ENCODE data around the gene ARHGAP15. TPM values are rescaled to one million over a fixed set of nuclear protein-coding genes. Genes with fewer than 3 reads are reported as not detected.

ARHGAP15 gene
- total RNA-seq, 1 experiment from 2014 or later: 0.42 TPM

DNA sequence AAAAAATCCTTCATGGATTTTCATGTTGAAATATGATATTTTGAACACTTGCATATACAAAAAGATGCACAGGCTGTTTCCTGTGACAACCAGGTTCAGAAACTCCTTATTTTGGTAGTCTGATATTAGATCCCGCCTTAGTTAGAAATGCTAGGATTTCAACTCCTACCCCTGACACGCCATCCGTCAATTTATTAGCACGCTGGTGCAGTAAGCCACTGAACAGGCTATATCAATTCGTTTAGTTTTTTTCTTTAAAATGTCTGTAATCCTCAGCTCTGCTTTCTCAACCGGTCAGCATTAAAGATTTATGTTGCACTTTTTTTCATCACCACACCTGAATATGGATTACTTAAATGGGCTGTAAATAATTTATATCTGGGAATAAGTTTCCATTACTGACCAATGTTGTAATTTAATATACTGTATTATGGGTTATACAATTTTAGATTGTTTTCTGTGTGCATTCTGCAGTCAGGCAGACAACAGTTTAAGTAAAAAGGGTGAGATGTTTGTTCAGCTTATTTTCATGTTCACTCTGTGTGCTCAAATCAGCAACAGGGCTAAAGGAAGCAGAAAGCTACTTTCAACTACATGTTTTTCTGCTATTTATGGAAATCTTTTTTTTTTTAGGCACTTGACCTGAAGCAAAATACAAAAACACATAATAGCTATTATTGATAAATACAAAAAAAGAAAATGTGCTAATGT is 227.7 kb downstream of the ARHGAP15 start (continued):
- TF ChIP-seq, protein P1, sequence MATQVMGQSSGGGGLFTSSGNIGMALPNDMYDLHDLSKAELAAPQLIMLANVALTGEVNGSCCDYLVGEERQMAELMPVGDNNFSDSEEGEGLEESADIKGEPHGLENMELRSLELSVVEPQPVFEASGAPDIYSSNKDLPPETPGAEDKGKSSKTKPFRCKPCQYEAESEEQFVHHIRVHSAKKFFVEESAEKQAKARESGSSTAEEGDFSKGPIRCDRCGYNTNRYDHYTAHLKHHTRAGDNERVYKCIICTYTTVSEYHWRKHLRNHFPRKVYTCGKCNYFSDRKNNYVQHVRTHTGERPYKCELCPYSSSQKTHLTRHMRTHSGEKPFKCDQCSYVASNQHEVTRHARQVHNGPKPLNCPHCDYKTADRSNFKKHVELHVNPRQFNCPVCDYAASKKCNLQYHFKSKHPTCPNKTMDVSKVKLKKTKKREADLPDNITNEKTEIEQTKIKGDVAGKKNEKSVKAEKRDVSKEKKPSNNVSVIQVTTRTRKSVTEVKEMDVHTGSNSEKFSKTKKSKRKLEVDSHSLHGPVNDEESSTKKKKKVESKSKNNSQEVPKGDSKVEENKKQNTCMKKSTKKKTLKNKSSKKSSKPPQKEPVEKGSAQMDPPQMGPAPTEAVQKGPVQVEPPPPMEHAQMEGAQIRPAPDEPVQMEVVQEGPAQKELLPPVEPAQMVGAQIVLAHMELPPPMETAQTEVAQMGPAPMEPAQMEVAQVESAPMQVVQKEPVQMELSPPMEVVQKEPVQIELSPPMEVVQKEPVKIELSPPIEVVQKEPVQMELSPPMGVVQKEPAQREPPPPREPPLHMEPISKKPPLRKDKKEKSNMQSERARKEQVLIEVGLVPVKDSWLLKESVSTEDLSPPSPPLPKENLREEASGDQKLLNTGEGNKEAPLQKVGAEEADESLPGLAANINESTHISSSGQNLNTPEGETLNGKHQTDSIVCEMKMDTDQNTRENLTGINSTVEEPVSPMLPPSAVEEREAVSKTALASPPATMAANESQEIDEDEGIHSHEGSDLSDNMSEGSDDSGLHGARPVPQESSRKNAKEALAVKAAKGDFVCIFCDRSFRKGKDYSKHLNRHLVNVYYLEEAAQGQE (IDR thresholded peaks at IDR 0.05; ENCODE audit: low read depth): no peak

DNA sequence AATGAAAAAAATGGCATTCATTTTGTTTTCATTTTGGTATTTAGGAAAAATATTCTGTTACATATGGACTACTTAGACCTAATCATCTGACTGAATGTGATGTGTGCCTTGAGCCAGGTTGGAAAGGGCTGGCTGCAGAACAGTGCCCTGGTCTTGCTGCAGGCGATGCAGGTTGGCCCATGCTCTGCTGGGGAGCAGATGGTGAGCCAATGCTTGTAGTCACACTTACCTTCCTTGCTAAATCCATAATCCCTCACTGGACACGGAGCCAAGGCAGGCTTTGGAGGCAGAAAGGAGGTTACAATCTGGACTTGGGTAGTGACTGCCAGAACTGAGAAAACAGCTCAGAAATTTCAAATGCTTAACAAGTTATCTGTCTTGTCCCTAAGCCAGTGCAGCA is 228.7 kb downstream of the ARHGAP15 start:
- no peak overlapping the region for H3K27ac ChIP-seq (ENCODE audit: low read depth, low read length)
- TF ChIP-seq SIN3A (IDR thresholded peaks at IDR 0.05; ENCODE audit: low read depth) (no peak), TCF7L2 (IDR thresholded peaks at IDR 0.05; ENCODE audit: borderline replicate concordance, extremely low read depth, insufficient read depth, insufficient read length) (no peak), ELF1 (IDR thresholded peaks at IDR 0.05; ENCODE audit: borderline replicate concordance, low read depth) (no peak), YY1 (IDR thresholded peaks at IDR 0.05; ENCODE audit: extremely low read depth, insufficient replicate concordance, low read depth, low read length) (no peak), CBX3 (IDR thresholded peaks at IDR 0.05; ENCODE audit: low read depth) (no peak)
- TF ChIP-seq, protein P2, sequence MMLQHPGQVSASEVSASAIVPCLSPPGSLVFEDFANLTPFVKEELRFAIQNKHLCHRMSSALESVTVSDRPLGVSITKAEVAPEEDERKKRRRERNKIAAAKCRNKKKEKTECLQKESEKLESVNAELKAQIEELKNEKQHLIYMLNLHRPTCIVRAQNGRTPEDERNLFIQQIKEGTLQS (IDR thresholded peaks at IDR 0.05): no peak
- no peak overlapping the region for H3K9ac ChIP-seq (ENCODE audit: low read length)
- H3K4me2 ChIP-seq (ENCODE audit: low read length): no peak overlapping the region
- H4K20me1 ChIP-seq (ENCODE audit: insufficient read depth): no peaks in the 10 kb centered on the region
- no peaks in the 10 kb centered on the region for H3K4me1 ChIP-seq (ENCODE audit: control insufficient read depth in 1 of 2, insufficient read depth in 2 of 2, low read length in 2 of 2)
- H3K36me3 ChIP-seq (ENCODE audit: control insufficient read depth in 1 of 2, insufficient read depth in 2 of 2, low read length in 2 of 2): no peaks in the 10 kb centered on the region
- ChIA-PET RAD21 (ENCODE audit: low non-redundant PET in 1 of 2, low total read pairs in 2 of 2, uncharacterized antibody in 2 of 2, unreplicated experiment in 2 of 2) (no interaction called here), POLR2A (no interaction called here), CTCF (no interaction called here)
- ATAC-seq (no peak), DNase-seq (ENCODE audit: low read depth, low spot score) (no peak)
- H3K27me3 ChIP-seq (ENCODE audit: insufficient read depth, low read length): no peaks in the 10 kb centered on the region
- no peak overlapping the region for H3K4me3 ChIP-seq (replicated peaks in 1 of 2; ENCODE audit: low read depth in 1 of 2, low read length in 2 of 2)
- H3K79me2 ChIP-seq (ENCODE audit: insufficient read depth, low read length): no peaks in the 10 kb centered on the region
- intact Hi-C loops (cut with micrococcal nuclease): no loop called here
- BruUV-seq (replicated peaks): no TSS peak
- no peaks in the 10 kb centered on the region for H3K9me3 ChIP-seq (ENCODE audit: control insufficient read depth in 1 of 2, insufficient read depth in 1 of 2, low read depth in 1 of 2, low read length in 2 of 2)
- no peaks in the 10 kb centered on the region for H3K9me2 ChIP-seq (ENCODE audit: insufficient read depth)
- H2AFZ ChIP-seq (ENCODE audit: low read depth, low read length, poor library complexity, severe bottlenecking): no peak overlapping the region
